Peyer's patch (tissue), 4 donors: ENCODE results near the gene MRPL14.

Experiments
- POLR2A ChIP-seq, 2 donors: fragments of 450-650 bp; IDR thresholded peaks; one replicate each; pipeline ENCODE4 v1.5.1; 2017; ENCODE audit warnings: antibody characterized with exemption in 2 of 2, mild to moderate bottlenecking in 2 of 2, moderate library complexity in 2 of 2
- TF ChIP-seq, protein P1 (sequence below), 6 experiments: fragments of 450-650 bp in 4 of 6; fragments of 200-600 bp in 2 of 6; sonication (generic) in 1 of 6; IDR thresholded peaks; one replicate each; pipeline ENCODE4 v1.5.1; 2017 to 2019; ENCODE audit warnings: antibody characterized with exemption in 6 of 6, mild to moderate bottlenecking in 3 of 6, moderate library complexity in 1 of 6

DNA sequence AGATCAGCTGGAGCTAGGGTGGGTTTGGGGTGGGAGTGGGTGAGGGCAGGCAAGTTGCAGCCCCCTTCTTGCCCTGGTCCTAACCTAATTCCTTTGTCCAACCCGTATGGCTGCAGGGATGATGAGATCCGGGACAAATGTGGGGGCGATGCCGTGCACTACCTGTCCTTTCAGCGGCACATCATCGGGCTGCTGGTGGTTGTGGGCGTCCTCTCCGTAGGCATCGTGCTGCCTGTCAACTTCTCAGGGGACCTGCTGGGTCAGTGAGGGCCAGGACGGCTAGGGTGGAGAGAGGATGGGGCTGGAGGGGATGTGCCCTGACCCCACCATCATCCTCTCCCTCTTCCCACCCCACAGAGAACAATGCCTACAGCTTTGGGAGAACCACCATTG lies 12.1 kb upstream of the MRPL14 start:
- TF ChIP-seq, protein P1, sequence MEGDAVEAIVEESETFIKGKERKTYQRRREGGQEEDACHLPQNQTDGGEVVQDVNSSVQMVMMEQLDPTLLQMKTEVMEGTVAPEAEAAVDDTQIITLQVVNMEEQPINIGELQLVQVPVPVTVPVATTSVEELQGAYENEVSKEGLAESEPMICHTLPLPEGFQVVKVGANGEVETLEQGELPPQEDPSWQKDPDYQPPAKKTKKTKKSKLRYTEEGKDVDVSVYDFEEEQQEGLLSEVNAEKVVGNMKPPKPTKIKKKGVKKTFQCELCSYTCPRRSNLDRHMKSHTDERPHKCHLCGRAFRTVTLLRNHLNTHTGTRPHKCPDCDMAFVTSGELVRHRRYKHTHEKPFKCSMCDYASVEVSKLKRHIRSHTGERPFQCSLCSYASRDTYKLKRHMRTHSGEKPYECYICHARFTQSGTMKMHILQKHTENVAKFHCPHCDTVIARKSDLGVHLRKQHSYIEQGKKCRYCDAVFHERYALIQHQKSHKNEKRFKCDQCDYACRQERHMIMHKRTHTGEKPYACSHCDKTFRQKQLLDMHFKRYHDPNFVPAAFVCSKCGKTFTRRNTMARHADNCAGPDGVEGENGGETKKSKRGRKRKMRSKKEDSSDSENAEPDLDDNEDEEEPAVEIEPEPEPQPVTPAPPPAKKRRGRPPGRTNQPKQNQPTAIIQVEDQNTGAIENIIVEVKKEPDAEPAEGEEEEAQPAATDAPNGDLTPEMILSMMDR (IDR thresholded peaks at IDR 0.05): no peak
- TF ChIP-seq POLR2A (IDR thresholded peaks at IDR 0.05): no peak
